HS-27A (cell line): Measurements from ENCODE around the gene COPS7B.
A peak's percentile ranks its signal among the peaks of the same experiment; 100 is the strongest.
"Not testable (repeated sequence)": the region's sequence is repeated elsewhere in the genome, so short reads cannot be mapped to it uniquely, and the experiment has no call there.

Source experiments
- DNase-seq: peaks from one replicate; pipeline ENCODE4 v3.0.0-alpha.2; 2012; ENCODE audit warnings: low read depth, missing footprints

Gene COPS7B

GRCh38 chr2:231786177-231786916, at the start of gene COPS7B:
Gene COPS7B (plus strand): TSS chr2:231786445. CDS start chr2:231788571, 2,126 bp downstream.
- DNase-seq: no peak

- no peak for DNase-seq
Observed at GRCh38 chr2:231737761-231738160, 48.5 kb upstream of the COPS7B start.

DNA sequence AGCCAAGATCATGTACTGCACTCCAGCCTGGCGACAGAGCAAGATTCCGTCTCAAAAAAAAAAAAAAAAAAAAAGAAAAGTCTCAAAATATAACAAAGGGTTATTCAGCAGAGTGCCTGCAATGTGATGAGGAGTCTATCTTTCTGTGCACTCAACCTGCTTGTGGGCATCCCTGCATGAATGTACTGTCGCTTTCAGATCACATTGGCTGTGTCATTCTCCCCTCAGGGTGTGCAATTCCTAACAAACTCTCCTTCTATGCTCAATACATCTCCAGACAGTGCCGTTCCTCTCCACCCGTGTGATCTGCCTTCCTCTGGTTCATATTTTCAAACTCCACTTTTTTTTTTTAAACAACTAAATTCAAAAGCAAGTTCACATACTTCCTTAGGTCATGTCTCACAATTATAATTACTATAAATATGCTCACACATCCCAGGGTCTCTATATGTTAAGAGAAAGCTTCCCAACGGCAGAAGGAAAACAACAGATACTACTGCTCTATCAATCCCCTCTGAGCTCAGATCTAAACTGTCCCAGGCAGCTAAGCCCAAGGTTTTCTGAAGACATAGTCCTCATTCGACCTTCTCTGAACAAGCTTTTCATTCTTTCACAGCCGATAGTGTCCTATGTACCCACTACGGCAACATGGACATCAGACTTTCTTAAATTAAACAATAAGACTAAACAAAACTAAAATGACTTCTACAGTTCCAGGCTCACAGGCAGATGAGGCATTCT, 42.7 kb upstream of the COPS7B start:
- no peak for DNase-seq

GRCh38 chr2:231745303-231746038, 40.8 kb upstream of the COPS7B start:
- DNase-seq: no peak

DNA sequence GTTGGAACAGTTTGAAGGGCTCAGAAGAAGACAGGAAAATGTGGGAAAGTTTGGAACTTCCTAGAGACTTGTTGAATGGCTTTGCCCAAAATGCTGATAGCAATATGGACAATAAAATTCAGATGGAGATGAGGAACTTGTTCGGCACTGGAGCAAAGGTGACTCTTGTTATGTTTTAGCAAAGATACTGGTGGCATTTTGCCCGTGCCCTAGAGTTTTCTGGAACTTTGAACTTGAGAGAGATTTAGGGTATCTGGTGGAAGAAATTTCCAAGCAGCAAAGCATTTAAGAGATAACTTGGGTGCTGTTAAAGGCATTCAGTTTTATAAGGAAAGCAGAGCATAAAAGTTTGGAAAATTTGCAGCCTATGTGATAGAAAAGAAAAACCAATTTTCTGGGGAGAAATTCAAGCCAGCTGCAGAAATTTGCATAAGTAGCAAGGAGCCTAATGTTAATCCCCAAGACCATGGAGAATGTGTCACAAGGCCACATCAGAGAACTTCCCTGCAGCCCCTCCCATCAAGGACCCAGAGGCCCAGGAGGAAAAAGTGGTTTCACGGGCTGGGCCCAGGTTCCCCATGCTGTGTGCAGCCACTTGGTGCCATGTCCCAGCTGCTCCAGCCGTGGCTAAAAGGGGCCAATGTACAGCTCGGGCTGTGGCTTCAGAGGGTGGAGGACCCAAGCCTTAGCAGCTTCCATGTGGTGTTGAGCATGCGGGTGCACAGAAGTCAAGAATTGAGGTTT, 37.9 kb upstream of the COPS7B start:
- DNase-seq: not testable (repeated sequence)

DNA sequence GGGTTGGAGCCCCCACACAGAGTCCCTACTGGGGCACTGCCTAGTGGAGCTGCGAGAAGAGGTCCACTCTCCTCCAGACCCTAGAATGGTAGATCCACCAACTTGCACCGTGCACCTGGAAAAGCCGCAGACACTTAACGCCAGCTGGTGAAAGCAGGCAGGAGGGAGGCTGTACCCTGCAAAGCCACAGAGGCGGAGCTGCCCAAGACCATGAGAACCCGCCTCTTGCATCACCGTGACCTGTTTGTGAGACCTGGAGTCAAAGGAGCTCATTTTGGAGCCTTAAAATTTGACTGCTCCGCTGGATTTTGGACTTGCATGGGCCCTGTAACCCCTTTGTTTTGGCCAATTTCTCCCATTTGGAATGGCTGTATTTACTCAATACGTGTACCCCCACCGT, 37.2 kb upstream of the COPS7B start:
- DNase-seq: not testable (repeated sequence)

DNA sequence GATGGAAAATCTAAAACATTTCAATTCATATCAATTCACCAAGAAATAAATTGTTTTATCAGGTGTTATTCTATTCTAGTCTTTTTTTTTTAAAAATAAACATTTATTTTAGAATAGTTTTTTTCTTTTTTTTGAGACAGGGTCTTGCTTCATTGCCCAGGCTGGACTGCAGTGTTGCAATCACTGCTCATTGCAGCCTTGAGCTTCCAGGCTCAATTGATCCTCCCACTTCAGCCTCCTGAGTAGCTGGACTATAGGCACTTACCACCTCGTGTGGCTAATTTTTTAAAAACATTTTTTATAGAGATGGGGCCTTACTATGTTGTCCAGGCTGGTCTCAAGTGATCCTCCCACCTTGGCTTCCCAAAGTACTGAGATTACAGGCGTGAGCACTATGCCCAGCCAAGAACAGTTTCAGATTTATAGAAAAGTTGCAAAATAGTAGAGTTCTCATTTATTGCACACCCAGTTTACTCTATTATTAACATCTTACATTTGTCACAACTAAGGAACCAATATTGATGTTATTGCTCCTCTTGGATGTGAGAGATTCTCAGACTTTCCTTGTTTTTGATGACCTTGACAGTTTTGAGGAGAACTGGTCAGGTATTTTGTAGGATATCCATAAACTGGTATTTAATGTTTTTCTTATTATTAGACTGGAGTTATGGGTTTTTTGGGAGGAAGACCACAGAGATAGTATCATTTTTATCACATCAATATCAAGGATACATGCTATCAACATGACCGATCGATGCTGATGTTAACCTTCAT, 35.0 kb upstream of the COPS7B start:
- DNase-seq: no peak

- DNase-seq: no peak
Observed at GRCh38 chr2:231752061-231752460, 34.2 kb upstream of the COPS7B start.

GRCh38 chr2:231761735-231762134, 24.5 kb upstream of the COPS7B start:
- DNase-seq: no peak

- no peak for DNase-seq
Observed at GRCh38 chr2:231764124-231764523, 22.1 kb upstream of the COPS7B start.

GRCh38 chr2:231764760-231765159, 21.5 kb upstream of the COPS7B start:
- DNase-seq: no peak

- DNase-seq: no peak
Observed at GRCh38 chr2:231765496-231765929, 20.7 kb upstream of the COPS7B start.

DNA sequence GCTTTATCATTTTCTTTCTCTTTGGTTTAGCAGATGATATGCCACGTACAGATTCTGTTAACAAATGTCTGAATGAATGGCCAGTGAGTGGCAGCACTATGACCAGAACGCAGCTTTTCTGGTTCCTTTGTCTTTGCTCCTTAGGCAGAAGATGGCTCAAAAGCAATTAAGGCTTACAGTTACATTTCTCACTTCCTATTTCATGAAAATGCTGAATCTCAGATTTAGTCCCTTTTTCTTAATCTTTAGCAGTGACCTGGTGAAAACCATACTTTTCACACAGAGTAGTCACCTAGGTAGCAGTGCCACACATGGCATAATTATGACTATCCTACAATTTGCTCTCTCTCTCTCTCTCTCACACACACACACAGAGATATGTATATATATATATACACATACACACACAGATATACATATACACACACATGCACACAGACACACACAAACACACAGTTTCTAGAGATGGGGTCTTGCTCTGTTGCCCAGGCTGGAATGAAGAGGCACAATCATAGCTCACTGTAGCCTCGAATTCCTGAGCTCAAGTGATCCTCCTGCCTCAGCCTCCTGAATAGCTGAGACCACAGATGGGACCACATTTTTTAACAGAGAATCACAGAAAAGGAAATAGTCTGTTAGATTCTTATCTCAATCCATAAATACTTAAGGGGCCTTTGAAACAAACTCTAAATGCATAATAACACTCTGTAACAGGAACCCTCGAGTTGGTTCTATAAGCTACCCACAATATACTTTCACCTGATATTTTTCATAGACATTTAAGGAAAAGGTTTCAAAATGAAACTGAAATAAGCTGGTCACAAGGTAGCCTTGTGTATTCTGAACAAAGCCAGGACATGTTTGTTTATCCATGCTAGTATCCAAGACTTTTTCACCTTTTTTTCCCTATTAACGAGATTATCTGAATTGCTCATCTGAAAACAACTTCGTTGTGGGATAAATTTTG, 16.8 kb upstream of the COPS7B start:
- no peak for DNase-seq

GRCh38 chr2:231780123-231780908, 5.9 kb upstream of the COPS7B start:
- no peak for DNase-seq

DNA sequence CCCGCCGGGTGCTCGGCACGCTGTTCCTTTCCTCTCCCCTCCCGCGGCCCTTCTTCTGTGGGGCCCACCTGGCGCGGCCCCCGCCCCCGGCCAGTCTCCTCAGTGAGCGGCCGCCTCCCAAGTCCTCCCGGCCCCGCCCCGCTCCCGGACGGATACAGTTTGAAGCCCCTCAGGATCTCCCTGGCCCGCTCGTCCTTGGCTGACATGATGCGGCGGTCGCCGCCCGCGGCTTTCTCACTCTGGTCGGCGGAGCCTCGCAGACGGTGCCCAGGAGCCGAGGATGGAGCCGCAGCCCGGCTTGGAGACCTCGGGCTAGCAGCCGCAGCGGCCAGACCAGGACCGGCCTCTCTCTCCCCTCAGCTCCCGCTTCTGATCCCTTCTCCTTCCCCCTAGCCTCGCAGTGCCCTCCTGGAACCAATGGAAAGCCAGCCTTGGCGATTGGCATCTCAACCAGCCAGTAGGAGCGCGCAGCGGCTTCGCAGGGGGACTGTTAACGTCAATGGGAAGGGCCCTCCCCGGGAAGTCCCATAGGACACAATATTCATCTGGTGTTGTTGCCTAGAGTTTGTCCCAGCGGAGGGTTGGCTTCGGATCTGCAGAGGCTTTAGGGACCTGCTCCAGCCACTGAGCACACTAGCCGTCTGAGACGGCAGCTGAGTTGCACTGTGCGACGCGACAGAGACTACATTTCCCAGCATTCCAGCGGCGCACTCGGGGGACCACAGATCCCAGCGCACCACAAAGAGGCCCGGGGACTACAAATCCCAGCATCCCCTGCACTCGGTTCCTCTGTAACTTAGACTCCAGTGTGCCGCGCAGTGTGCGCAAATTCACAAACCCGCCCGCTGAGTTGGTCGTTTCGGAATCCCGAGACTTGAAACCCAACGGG, 5.1 kb upstream of the COPS7B start, which contains the start of gene PDE6D:
TSS of gene PDE6D (minus strand) at position 374 of the 889 bp plus-strand sequence. CDS start at position 206, 168 bp downstream.
- peak; percentile 95 for DNase-seq

- DNase-seq: no peak
Observed at GRCh38 chr2:231781798-231782726, 4.2 kb upstream of the COPS7B start.

GRCh38 chr2:231785413-231785812, 832 bp upstream of the COPS7B start:
- no peak for DNase-seq
